ACC112 (cell line): ENCODE data around the gene ELOA.
A peak's percentile ranks its signal among the peaks of the same experiment; 100 is the strongest.
"Not testable (repeated sequence)": the region's sequence is repeated elsewhere in the genome, so short reads cannot be mapped to it uniquely, and the experiment has no call there.

Source experiments
- H2AFZ ChIP-seq: fragments of 200-600 bp; sonication (generic); one replicate; pipeline ENCODE4 v1.6.0; 2017; ENCODE audit warnings: antibody characterized with exemption, low read length; ENCODE audit not compliant: unreplicated experiment
- H3K27ac ChIP-seq: fragments of 200-600 bp; sonication (generic); 2 replicates; pipeline ENCODE4 v1.5.1; 2014; ENCODE audit warnings: low read depth, mild to moderate bottlenecking, antibody characterized with exemption, low read length, moderate library complexity
- H3K27me3 ChIP-seq: fragments of 200-600 bp; sonication (generic); 2 replicates; pipeline ENCODE4 v1.6.1; 2014; ENCODE audit warnings: mild to moderate bottlenecking, antibody characterized with exemption, low read length, moderate library complexity, mixed read lengths; ENCODE audit not compliant: insufficient read depth
- H3K36me3 ChIP-seq: fragments of 200-600 bp; sonication (generic); 2 replicates; pipeline ENCODE4 v1.6.1; 2016; ENCODE audit warnings: mild to moderate bottlenecking, antibody characterized with exemption, low read length, moderate library complexity, mixed read lengths; ENCODE audit not compliant: insufficient read depth
- H3K4me1 ChIP-seq: fragments of 200-600 bp; sonication (generic); one replicate; pipeline ENCODE4 v1.6.1; 2016; ENCODE audit warnings: low read length, mixed read lengths; ENCODE audit not compliant: insufficient read depth, unreplicated experiment, control insufficient read depth
- H3K4me3 ChIP-seq: fragments of 200-600 bp; sonication (generic); 2 replicates; pipeline ENCODE4 v1.5.1; 2014; ENCODE audit warnings: mild to moderate bottlenecking, low read depth, low read length
- H3K79me2 ChIP-seq: fragments of 200-600 bp; sonication (generic); one replicate; pipeline ENCODE4 v1.6.0; 2016; ENCODE audit warnings: low read length; ENCODE audit not compliant: control insufficient read depth, unreplicated experiment, insufficient read depth

ELOA gene

GRCh38 chr1:23784846-23785245 is 41.6 kb downstream of the ELOA start:
- Histone ChIP-seq H3K79me2 (peaks cover 32% of the 10 kb centered on the region), H3K36me3 (peaks cover 29% of the 10 kb centered on the region; the same call in 1 of the 2 replicates), H3K27me3 (no peaks in the 10 kb centered on the region), H3K4me3 (no peak overlapping the region), H3K27ac (no peak overlapping the region), H2AFZ (no peak overlapping the region), H3K4me1 (peaks cover 13% of the 10 kb centered on the region)

DNA sequence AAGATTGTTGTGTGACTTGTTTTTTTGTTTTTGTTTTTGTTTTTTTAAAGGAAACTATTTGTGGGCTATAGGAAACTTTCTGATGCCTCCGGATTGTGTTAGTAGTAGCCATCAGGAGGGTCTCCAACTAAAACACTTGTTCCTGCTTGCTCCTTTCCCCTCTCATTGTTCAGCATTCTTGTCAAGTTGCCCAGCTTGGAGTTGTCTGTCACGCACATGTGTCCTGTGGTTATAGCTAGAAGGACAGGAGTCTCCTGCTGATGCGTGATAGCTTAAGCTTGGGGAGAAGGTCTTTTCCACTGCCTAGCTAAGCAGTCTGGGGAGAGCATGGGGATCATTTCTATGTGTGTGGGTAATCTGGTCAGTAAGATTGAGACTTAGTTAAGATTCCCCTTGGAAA is 44.4 kb downstream of the ELOA start:
- H3K27ac ChIP-seq: no peak overlapping the region
- no peak overlapping the region for H2AFZ ChIP-seq
- H3K27me3 ChIP-seq: no peaks in the 10 kb centered on the region
- no peak overlapping the region for H3K4me3 ChIP-seq
- peaks cover 17% of the 10 kb centered on the region for H3K4me1 ChIP-seq
- peaks cover 25% of the 10 kb centered on the region for H3K79me2 ChIP-seq
- H3K36me3 ChIP-seq: peaks cover 26% of the 10 kb centered on the region; the same call in 1 of the 2 replicates

DNA sequence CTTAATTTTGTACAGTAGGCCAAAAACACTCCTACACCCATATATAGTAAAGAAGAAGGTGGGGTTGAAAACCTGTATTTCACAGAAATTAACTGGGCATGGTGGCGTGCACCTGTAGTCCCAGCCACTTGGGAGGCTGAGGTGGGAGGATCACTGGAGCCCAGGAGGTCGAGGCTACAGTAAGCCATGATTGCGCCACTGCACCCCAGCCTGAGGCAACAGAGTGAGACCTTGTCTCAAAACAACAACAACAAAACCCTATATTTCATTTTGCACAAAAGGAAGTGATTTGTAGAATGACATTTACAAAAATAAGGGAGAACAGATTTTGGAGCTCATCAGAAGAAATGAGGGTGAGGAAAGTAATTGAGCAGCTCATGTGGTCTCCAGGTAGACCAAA is 45.4 kb downstream of the ELOA start:
- Histone ChIP-seq H3K27me3 (no peaks in the 10 kb centered on the region), H3K4me3 (no peak overlapping the region), H3K36me3 (peaks cover 24% of the 10 kb centered on the region; the same call in 1 of the 2 replicates), H2AFZ (no peak overlapping the region), H3K4me1 (peaks cover 26% of the 10 kb centered on the region), H3K79me2 (peaks cover 32% of the 10 kb centered on the region), H3K27ac (peak overlapping the region; percentile 95)

GRCh38 chr1:23790696-23791515 is 47.6 kb downstream of the ELOA start, which contains the start of gene LYPLA2:
TSS of gene LYPLA2 (plus strand) at chr1:23791145. CDS start at chr1:23792683, 1,538 bp downstream.
- Histone ChIP-seq H3K27me3 (no peaks in the 10 kb centered on the region), H3K4me3 (peak within 1 kb of the TSS; percentile 99), H3K36me3 (peaks cover 17% of the 10 kb centered on the region; the same call in 1 of the 2 replicates), H3K79me2 (peaks cover 26% of the 10 kb centered on the region), H3K27ac (peak within 1 kb of the TSS; percentile 95), H2AFZ (peak within 1 kb of the TSS; percentile 96), H3K4me1 (peaks cover 27% of the 10 kb centered on the region)

DNA sequence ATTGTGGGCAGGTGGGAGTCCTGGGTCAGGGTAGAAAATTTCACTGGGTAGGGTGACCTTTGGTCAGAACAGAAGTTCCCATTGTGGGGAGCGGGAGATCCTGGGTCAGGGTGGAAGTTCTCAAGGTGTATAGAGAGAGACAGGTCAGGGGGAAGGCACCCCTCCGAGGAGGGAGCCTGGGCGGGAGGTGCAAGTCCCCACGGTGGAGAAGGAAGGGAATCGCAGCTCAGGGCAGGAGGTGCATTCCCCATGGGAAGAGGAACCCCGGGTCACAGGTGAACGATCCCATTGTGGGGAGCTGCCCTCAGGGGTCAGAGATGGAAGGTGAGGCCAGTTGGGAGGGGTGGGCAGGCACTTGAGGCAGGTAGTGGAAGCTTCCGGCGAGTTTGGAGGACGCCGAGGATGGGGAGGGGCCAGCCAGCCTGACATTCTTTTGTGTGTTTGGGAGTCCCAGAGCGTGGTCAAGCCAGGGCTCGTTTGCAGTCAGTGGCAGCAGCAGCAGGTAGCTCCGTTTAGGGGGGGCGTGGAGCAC is 48.3 kb downstream of the ELOA start:
- peak overlapping the region; percentile 95; the same call in 1 of the 2 replicates for H3K27ac ChIP-seq
- H3K36me3 ChIP-seq: peaks cover 14% of the 10 kb centered on the region; the same call in 1 of the 2 replicates
- H3K79me2 ChIP-seq: peaks cover 26% of the 10 kb centered on the region
- H2AFZ ChIP-seq: peak overlapping the region; percentile 49
- H3K27me3 ChIP-seq: no peaks in the 10 kb centered on the region
- peaks cover 27% of the 10 kb centered on the region for H3K4me1 ChIP-seq
- peak overlapping the region; percentile 99 for H3K4me3 ChIP-seq

DNA sequence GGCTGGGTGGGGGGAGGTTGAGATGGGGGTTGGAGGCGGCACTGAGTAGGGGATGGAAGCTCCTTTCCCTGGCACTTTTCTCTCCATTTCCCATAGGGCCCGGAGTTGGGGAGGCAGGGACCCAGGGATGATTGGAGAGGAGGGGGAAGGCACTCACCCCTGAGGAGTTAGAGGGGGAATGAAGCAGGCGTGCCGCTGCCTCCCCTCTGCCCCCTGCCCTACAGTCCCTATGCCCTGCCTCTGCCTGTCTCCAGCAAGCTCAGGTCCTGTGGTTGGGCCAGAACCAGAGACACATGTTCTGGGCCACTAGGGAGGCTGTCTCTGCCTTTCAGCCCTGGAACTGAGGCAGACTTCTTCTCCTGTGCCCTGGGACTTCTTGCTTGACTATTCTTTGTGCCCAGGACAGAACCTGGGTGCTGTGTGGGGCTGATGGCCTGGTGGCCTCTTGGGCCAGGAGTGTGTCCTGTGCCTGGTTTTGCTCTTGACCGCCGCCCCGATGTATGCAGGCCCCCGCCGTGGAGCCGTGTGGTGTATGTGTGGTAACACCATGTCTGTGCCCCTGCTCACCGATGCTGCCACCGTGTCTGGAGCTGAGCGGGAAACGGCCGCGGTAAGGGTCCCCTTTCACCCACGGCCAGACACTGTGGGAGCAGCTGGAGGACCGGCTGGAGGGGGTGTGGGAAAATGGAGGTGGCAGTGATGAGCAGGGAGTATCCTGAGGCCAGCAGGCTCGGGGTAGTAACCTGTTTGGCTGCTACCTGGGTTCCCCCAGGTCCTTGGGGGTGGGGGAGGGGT is 49.1 kb downstream of the ELOA start:
- Histone ChIP-seq H3K79me2 (peaks cover 26% of the 10 kb centered on the region), H3K4me3 (peak overlapping the region; percentile 99), H3K27ac (no peak overlapping the region), H3K27me3 (no peaks in the 10 kb centered on the region), H3K4me1 (peaks cover 27% of the 10 kb centered on the region), H2AFZ (no peak overlapping the region), H3K36me3 (peaks cover 8% of the 10 kb centered on the region; the same call in 1 of the 2 replicates)

DNA sequence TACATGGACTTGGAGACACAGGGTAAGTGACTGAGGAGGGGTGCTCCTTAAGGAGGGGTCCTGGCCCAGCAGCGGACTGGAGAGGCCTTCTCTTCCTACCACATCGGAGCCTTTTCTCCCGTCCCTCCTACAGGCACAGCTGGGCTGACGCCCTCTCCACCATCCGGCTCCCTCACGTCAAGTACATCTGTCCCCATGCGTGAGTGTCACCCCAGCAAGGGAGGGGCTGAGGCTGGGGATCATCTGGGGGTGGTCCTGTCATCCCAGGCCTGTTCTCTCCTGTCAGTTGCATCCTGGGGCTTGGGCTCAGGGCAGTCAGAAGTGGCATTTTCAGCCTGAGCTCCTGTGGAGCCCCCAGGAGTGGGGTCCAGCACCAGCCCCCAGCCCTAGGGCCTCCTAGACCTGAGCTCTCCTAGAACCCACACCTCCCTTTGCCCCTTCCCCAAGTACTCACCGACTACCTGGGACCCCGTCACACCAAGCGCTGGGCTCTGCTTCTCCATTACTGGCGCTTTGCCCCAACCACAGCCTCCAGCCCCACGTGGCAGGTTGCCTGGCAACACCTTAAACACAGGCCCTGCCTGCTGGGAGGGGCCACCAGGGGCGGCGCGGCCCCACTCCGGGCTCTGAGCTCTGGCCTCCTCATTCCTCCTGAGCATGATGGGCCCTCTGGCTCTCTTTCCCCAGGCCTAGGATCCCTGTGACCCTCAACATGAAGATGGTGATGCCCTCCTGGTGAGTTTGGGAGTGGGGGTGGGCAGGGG is 49.9 kb downstream of the ELOA start:
- H3K27ac ChIP-seq: peak overlapping the region; percentile 8; the same call in 1 of the 2 replicates

GRCh38 chr1:23793861-23794731 is 50.8 kb downstream of the ELOA start:
- no peak overlapping the region for H2AFZ ChIP-seq
- peaks cover 26% of the 10 kb centered on the region for H3K79me2 ChIP-seq
- peaks cover 30% of the 10 kb centered on the region for H3K4me1 ChIP-seq
- no peak overlapping the region for H3K4me3 ChIP-seq
- H3K27ac ChIP-seq: peak overlapping the region; percentile 8; the same call in 1 of the 2 replicates
- peaks cover 7% of the 10 kb centered on the region; the same call in 1 of the 2 replicates for H3K36me3 ChIP-seq
- no peaks in the 10 kb centered on the region for H3K27me3 ChIP-seq

More for the DNA sequence above, 49.9 kb downstream of the ELOA start:
- no peak overlapping the region; the same call in 1 of the 2 replicates for H3K4me3 ChIP-seq
- H2AFZ ChIP-seq: no peak overlapping the region
- peaks cover 2% of the 10 kb centered on the region; the same call in 1 of the 2 replicates for H3K36me3 ChIP-seq
- H3K27me3 ChIP-seq: no peaks in the 10 kb centered on the region
- peaks cover 26% of the 10 kb centered on the region for H3K79me2 ChIP-seq
- peaks cover 27% of the 10 kb centered on the region for H3K4me1 ChIP-seq

GRCh38 chr1:23794732-23795182 is 51.5 kb downstream of the ELOA start:
- peaks cover 30% of the 10 kb centered on the region for H3K79me2 ChIP-seq
- H3K27ac ChIP-seq, H3K27me3 ChIP-seq, H3K36me3 ChIP-seq, H3K4me3 ChIP-seq, H2AFZ ChIP-seq: not testable (repeated sequence)
- peaks cover 30% of the 10 kb centered on the region for H3K4me1 ChIP-seq
